HCT116 (cell line): ENCODE measurements around the gene CHST8. TPM values are rescaled to one million over a fixed set of nuclear protein-coding genes. Genes with fewer than 3 reads are reported as not detected.

Experiments used
- ATAC-seq: fragments of 200-7000 bp; cut with Tn5 transposase; 2 replicates; pipeline ENCODE4 v1.9.1; 2020; ENCODE audit warnings: mild to moderate bottlenecking, moderate library complexity
- BruUV-seq: library from RNA; stranded (reverse); fragments of 400-500 nt; replicated peaks from 2 replicates; lab custom pipeline; 2021; lab: Mats Ljungman, UMichigan
- CTCF ChIA-PET: fragments of 300-600 bp; sonication (Branson Sonifier 250); formaldehyde crosslinking; loops from one replicate; lab custom pipeline; 2021; ENCODE audit warnings: antibody characterized with exemption; lab: Charles Lee
- POLR2A ChIA-PET: fragments of 300-600, 350-600 bp; sonication (Branson Sonifier 250); formaldehyde crosslinking; loops from one replicate; lab custom pipeline; 2021; ENCODE audit warnings: antibody characterized with exemption; lab: Charles Lee
- RAD21 ChIA-PET, 2 experiments: fragments of 300-600 bp; sonication (Branson Sonifier 250); formaldehyde crosslinking; loops; one replicate each; lab custom pipeline; 2023; ENCODE audit warnings: low total read pairs in 2 of 2; ENCODE audit not compliant: uncharacterized antibody in 2 of 2, unreplicated experiment in 2 of 2, low non-redundant PET in 1 of 2; lab: Charles Lee
- DNase-seq: peaks from one replicate; pipeline ENCODE4 v3.0.0-alpha.2; 2010; ENCODE audit warnings: low read depth, low spot score
- H2AFZ ChIP-seq: fragments of 200-600 bp; shearing (Covaris generic), sonication (generic); 2 replicates; pipeline ENCODE4 v1.6.1; 2017; ENCODE audit warnings: low read depth, mixed run types, mixed read lengths, antibody characterized with exemption, low read length; ENCODE audit not compliant: poor library complexity, severe bottlenecking
- H3K27ac ChIP-seq: 2 replicates; pipeline ENCODE4 v1.5.1; 2012; ENCODE audit warnings: low read depth, low read length
- H3K27me3 ChIP-seq: fragments of 200-600 bp; sonication (generic); 2 replicates; pipeline ENCODE4 v1.6.1; 2016; ENCODE audit warnings: mixed run types, low read length, mixed read lengths; ENCODE audit not compliant: insufficient read depth
- H3K36me3 ChIP-seq, 2 experiments: fragments of 200-500 bp in 1 of 2; fragments of 200-600 bp in 1 of 2; sonication (Bioruptor generic) in 1 of 2; sonication (generic) in 1 of 2; 2 replicates each; pipeline versions ENCODE4 v1.5.1 to v1.6.1; 2014 to 2016; ENCODE audit warnings: low read length in 2 of 2, inconsistent platforms in 1 of 2, mixed read lengths in 1 of 2, mixed run types in 1 of 2; ENCODE audit not compliant: insufficient read depth in 2 of 2, control insufficient read depth in 1 of 2
- H3K4me1 ChIP-seq, 2 experiments: fragments of 200-600 bp in 1 of 2; sonication (generic) in 1 of 2; 2 replicates each; pipeline versions ENCODE4 v1.5.1 to v1.6.1; 2012 to 2017; ENCODE audit warnings: low read length in 2 of 2, inconsistent platforms in 1 of 2, mild to moderate bottlenecking in 1 of 2, mixed read lengths in 1 of 2, mixed run types in 1 of 2, moderate library complexity in 1 of 2; ENCODE audit not compliant: insufficient read depth in 2 of 2, control insufficient read depth in 1 of 2
- H3K4me2 ChIP-seq: fragments of 200-600 bp; sonication (generic); 2 replicates; pipeline ENCODE4 v1.6.1; 2017; ENCODE audit warnings: mixed run types, low read length, mixed read lengths
- H3K4me3 ChIP-seq, 2 experiments: fragments of 200-600 bp in 1 of 2; sonication (generic) in 1 of 2; replicated peaks in 1 of 2; 2 replicates each; pipeline ENCODE4 v1.5.1; 2011 to 2016; ENCODE audit warnings: low read length in 2 of 2, control low read depth in 1 of 2, low read depth in 1 of 2, mild to moderate bottlenecking in 1 of 2, mixed read lengths in 1 of 2, mixed run types in 1 of 2
- H3K79me2 ChIP-seq: fragments of 200-600 bp; sonication (generic); 2 replicates; pipeline ENCODE4 v1.6.1; 2017; ENCODE audit warnings: mild to moderate bottlenecking, mixed run types, low read length, moderate library complexity, mixed read lengths; ENCODE audit not compliant: insufficient read depth
- H3K9ac ChIP-seq: fragments of 200-600 bp; sonication (generic); 2 replicates; pipeline ENCODE4 v1.6.1; 2016; ENCODE audit warnings: low read length, mixed read lengths
- H3K9me2 ChIP-seq: fragments of 200-600 bp; sonication (generic), shearing (Covaris generic); 2 replicates; pipeline ENCODE4 v1.6.1; 2017; ENCODE audit warnings: mixed run types, mild to moderate bottlenecking, moderate library complexity; ENCODE audit not compliant: insufficient read depth
- H3K9me3 ChIP-seq, 2 experiments: fragments of 200-500 bp in 1 of 2; fragments of 200-600 bp in 1 of 2; sonication (Bioruptor generic) in 1 of 2; sonication (generic) in 1 of 2; 2 replicates each; pipeline ENCODE4 v1.6.1; 2014 to 2017; ENCODE audit warnings: low read length in 2 of 2, mixed read lengths in 2 of 2, inconsistent platforms in 1 of 2, low read depth in 1 of 2, mild to moderate bottlenecking in 1 of 2, mixed run types in 1 of 2, moderate library complexity in 1 of 2; ENCODE audit not compliant: control insufficient read depth in 1 of 2, insufficient read depth in 1 of 2
- H4K20me1 ChIP-seq: fragments of 200-600 bp; sonication (generic), shearing (Covaris generic); 2 replicates; pipeline ENCODE4 v1.6.1; 2017; ENCODE audit warnings: mixed run types, mild to moderate bottlenecking, moderate library complexity; ENCODE audit not compliant: insufficient read depth
- CBX3 ChIP-seq: IDR thresholded peaks from 2 replicates; pipeline ENCODE4 v1.6.1; 2012; ENCODE audit warnings: low read depth
- ELF1 ChIP-seq: IDR thresholded peaks from 2 replicates; pipeline ENCODE4 v1.6.1; 2012; ENCODE audit warnings: low read depth, borderline replicate concordance
- FOSL1 ChIP-seq: IDR thresholded peaks from 2 replicates; pipeline ENCODE4 v1.6.1; 2012; ENCODE audit warnings: low read depth
- JUND ChIP-seq: IDR thresholded peaks from 2 replicates; pipeline ENCODE4 v1.6.1; 2012
- POLR2A ChIP-seq: IDR thresholded peaks from 2 replicates; pipeline ENCODE4 v1.7.0; 2011; ENCODE audit warnings: borderline replicate concordance; ENCODE audit not compliant: insufficient read depth, insufficient read length; ENCODE audit errors: extremely low read depth
- POLR2AphosphoS5 ChIP-seq: IDR thresholded peaks from 2 replicates; pipeline ENCODE4 v1.6.1; 2011; ENCODE audit warnings: mild to moderate bottlenecking, low read depth, low read length, moderate library complexity
- REST ChIP-seq: IDR thresholded peaks from 2 replicates; pipeline ENCODE4 v1.6.1; 2012; ENCODE audit warnings: low read depth
- SIN3A ChIP-seq: IDR thresholded peaks from 2 replicates; pipeline ENCODE4 v1.6.1; 2012; ENCODE audit warnings: low read depth
- SP1 ChIP-seq: IDR thresholded peaks from 2 replicates; pipeline ENCODE4 v1.6.1; 2012; ENCODE audit warnings: low read depth
- SRF ChIP-seq: IDR thresholded peaks from 2 replicates; pipeline ENCODE4 v1.6.1; 2012; ENCODE audit warnings: low read depth
- TCF7L2 ChIP-seq: IDR thresholded peaks from 2 replicates; pipeline ENCODE4 v1.7.0; 2011; ENCODE audit warnings: borderline replicate concordance, inconsistent platforms; ENCODE audit not compliant: insufficient read depth, insufficient read length; ENCODE audit errors: extremely low read depth
- YY1 ChIP-seq: IDR thresholded peaks from 2 replicates; pipeline ENCODE4 v1.6.1; 2011; ENCODE audit warnings: low read length, low read depth, moderate library complexity, mild to moderate bottlenecking; ENCODE audit not compliant: insufficient replicate concordance; ENCODE audit errors: extremely low read depth
- ZNF274 ChIP-seq: fragments of 200-500 bp; sonication (Bioruptor generic); IDR thresholded peaks from 2 replicates; pipeline ENCODE4 v1.6.1; 2014; ENCODE audit warnings: mild to moderate bottlenecking, low read depth, low read length, inconsistent platforms
- intact Hi-C: fragments of 100-400 bp; cut with micrococcal nuclease; formaldehyde crosslinking; loops from 2 replicates; pipeline ENCODE4 v1.10.0; 2022
- total RNA-seq: library from RNA; stranded (reverse); gene quantifications from one replicate; pipeline ENCODE4 v1.2.1, GENCODE V29; 2021; ENCODE audit not compliant: unreplicated experiment

CHST8 gene
- total RNA-seq, 1 experiment from 2014 or later, result not detected

DNA sequence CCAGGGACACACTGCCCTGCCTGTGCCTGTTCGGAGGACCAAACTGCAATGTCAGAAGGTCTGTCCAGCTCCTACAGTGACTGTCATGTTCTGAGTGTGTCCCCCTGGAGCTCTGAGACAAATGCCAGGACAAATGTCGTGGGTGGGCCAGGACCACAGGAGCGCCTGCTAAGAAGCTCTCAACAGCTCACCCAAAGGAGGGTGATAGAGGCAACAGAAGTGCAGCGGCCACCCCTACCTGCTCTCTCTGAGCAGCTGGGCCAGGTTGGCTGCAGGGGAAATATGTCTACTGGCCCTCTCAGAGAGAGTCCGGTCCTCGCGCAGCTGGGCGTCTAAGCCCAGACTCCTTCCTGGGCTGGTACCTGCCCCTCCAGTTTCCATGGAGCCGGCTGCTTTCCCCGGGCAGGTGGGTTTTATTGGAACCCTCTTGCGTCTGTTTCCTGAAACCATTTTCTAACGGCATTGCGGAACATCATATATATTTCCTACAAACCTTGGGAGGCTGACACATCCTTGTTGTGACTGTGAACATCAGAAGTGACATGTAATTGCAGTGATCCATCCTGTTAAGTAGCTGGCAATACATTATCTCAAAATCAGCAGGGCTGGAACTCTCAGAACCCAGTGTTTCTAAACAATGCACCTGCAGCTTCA is 78.1 kb downstream of the CHST8 start (continued):
- TF ChIP-seq ZNF274, result no peak
- no peak for TF ChIP-seq TCF7L2
- TF ChIP-seq FOSL1, result no peak
- TF ChIP-seq JUND, result no peak

GRCh38 chr19:33700408-33701013 is 78.8 kb downstream of the CHST8 start:
- no TSS peak for BruUV-seq
- no peak overlapping the region for H3K9ac ChIP-seq
- no peaks in the 10 kb centered on the region for H3K9me2 ChIP-seq
- H3K27me3 ChIP-seq, result peaks cover 37% of the 10 kb centered on the region
- no peak overlapping the region for H2AFZ ChIP-seq
- no peak overlapping the region for H3K27ac ChIP-seq
- H4K20me1 ChIP-seq, result no peaks in the 10 kb centered on the region
- RAD21 ChIA-PET, result no interaction called here
- no peak for DNase-seq
- TF ChIP-seq YY1 (no peak), SIN3A (no peak), ELF1 (no peak), POLR2A (no peak), REST (no peak), SP1 (no peak), SRF (no peak), CBX3 (no peak), POLR2AphosphoS5 (no peak)
- TF ChIP-seq, all 23 proteins: peak for 0
- no peak for ATAC-seq
- no peak overlapping the region for H3K4me3 ChIP-seq
- H3K79me2 ChIP-seq, result no peaks in the 10 kb centered on the region
- intact Hi-C loops, result no loop called here
- no peaks in the 10 kb centered on the region for H3K36me3 ChIP-seq
- no peaks in the 10 kb centered on the region for H3K4me1 ChIP-seq
- CTCF ChIA-PET, result no interaction called here
- no peaks in the 10 kb centered on the region for H3K9me3 ChIP-seq
- POLR2A ChIA-PET, result no interaction called here
- H3K4me2 ChIP-seq, result no peak overlapping the region
